ENCODE results near the gene SYCP2L.

DNA sequence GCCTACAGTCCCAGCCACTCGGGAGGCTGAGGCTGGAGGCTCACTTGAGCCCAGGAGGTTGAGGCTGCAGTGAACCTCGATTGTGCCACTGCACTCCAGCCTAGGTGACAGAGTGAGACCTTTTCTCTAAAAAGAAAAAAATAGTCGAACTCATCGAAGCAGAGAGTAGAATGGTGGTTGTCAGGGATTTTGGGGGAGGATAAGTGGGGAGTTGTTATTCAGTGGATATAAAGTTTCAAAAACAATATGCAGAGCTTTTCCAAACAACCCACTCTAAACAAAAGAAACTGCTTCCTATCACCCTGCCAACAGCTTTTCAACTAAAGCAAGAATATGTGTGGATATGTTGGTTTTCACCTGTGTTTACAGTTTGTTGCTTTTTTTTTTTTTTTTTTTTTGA, 37.0 kb upstream of the SYCP2L start:
- TF ChIP-seq, protein P1, sequence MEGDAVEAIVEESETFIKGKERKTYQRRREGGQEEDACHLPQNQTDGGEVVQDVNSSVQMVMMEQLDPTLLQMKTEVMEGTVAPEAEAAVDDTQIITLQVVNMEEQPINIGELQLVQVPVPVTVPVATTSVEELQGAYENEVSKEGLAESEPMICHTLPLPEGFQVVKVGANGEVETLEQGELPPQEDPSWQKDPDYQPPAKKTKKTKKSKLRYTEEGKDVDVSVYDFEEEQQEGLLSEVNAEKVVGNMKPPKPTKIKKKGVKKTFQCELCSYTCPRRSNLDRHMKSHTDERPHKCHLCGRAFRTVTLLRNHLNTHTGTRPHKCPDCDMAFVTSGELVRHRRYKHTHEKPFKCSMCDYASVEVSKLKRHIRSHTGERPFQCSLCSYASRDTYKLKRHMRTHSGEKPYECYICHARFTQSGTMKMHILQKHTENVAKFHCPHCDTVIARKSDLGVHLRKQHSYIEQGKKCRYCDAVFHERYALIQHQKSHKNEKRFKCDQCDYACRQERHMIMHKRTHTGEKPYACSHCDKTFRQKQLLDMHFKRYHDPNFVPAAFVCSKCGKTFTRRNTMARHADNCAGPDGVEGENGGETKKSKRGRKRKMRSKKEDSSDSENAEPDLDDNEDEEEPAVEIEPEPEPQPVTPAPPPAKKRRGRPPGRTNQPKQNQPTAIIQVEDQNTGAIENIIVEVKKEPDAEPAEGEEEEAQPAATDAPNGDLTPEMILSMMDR (IDR thresholded peaks at IDR 0.05; ENCODE audit: poor library complexity, severe bottlenecking), result no peak
- no peak for TF ChIP-seq MXI1 (conservative IDR thresholded peaks at IDR 0.05; ENCODE audit: poor library complexity, severe bottlenecking)
- TF ChIP-seq EZH2 (IDR thresholded peaks at IDR 0.05; ENCODE audit: borderline replicate concordance, insufficient read depth, low read length, poor library complexity, severe bottlenecking), result no peak
- TF ChIP-seq POLR2AphosphoS5 (IDR thresholded peaks at IDR 0.05), result no peak
- TF ChIP-seq RAD21 (conservative IDR thresholded peaks at IDR 0.05), result no peak
- no peak for TF ChIP-seq EP300 (conservative IDR thresholded peaks at IDR 0.05; ENCODE audit: poor library complexity, severe bottlenecking)
- no peak for TF ChIP-seq TAF1 (IDR thresholded peaks at IDR 0.05; ENCODE audit: low read depth)
- TF ChIP-seq REST (IDR thresholded peaks at IDR 0.05; ENCODE audit: borderline replicate concordance), result no peak
